ENCODE measurements around the gene GCC2. TPM values are rescaled to one million over a fixed set of nuclear protein-coding genes. Genes with fewer than 3 reads are reported as not detected.
A peak's percentile ranks its signal among the peaks of the same experiment; 100 is the strongest.
"Not testable (repeated sequence)": the region's sequence is repeated elsewhere in the genome, so short reads cannot be mapped to it uniquely, and the experiment has no call there.

Gene GCC2
- total RNA-seq, 1 donor from 2014 or later, result 53.9 TPM

- no peak for FAIRE-seq
- Histone ChIP-seq H3K27ac (ENCODE audit: low read depth, low read length) (peak overlapping the region; percentile 14), H3K4me1 (ENCODE audit: insufficient read depth, low read length) (peaks cover 19% of the 10 kb centered on the region), H3K4me3 (ENCODE audit: insufficient read depth, low read depth, low read length) (no peak overlapping the region), H3K9ac (ENCODE audit: low read length) (no peak overlapping the region), H2AFZ (ENCODE audit: low read depth, low read length) (no peak overlapping the region), H3K36me3 (ENCODE audit: insufficient read depth, low read length) (no peaks in the 10 kb centered on the region), H3K4me2 (ENCODE audit: low read length) (peak overlapping the region; percentile 27), H3K9me3 (ENCODE audit: insufficient read depth, low read depth, low read length) (no peaks in the 10 kb centered on the region), H3K27me3 (ENCODE audit: insufficient read depth, low read length) (no peaks in the 10 kb centered on the region), H3K79me2 (ENCODE audit: insufficient read depth, low read length) (peaks cover 90% of the 10 kb centered on the region), H4K20me1 (ENCODE audit: insufficient read depth, low read length) (peaks cover 67% of the 10 kb centered on the region)
- no peaks in the 10 kb centered on the region for H3K27me3 Mint-ChIP-seq (ENCODE audit: low read depth, unreplicated experiment)
- H3K9me3 Mint-ChIP-seq (ENCODE audit: unreplicated experiment), result no peaks in the 10 kb centered on the region
- H3K4me1 Mint-ChIP-seq (ENCODE audit: low read depth, unreplicated experiment), result peaks cover 46% of the 10 kb centered on the region
- H3K4me3 Mint-ChIP-seq (ENCODE audit: unreplicated experiment), result no peak overlapping the region
- peaks cover 12% of the 10 kb centered on the region for H3K36me3 Mint-ChIP-seq (ENCODE audit: low read depth, unreplicated experiment)
- TF ChIP-seq, protein P1, sequence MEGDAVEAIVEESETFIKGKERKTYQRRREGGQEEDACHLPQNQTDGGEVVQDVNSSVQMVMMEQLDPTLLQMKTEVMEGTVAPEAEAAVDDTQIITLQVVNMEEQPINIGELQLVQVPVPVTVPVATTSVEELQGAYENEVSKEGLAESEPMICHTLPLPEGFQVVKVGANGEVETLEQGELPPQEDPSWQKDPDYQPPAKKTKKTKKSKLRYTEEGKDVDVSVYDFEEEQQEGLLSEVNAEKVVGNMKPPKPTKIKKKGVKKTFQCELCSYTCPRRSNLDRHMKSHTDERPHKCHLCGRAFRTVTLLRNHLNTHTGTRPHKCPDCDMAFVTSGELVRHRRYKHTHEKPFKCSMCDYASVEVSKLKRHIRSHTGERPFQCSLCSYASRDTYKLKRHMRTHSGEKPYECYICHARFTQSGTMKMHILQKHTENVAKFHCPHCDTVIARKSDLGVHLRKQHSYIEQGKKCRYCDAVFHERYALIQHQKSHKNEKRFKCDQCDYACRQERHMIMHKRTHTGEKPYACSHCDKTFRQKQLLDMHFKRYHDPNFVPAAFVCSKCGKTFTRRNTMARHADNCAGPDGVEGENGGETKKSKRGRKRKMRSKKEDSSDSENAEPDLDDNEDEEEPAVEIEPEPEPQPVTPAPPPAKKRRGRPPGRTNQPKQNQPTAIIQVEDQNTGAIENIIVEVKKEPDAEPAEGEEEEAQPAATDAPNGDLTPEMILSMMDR (IDR thresholded peaks at IDR 0.05; ENCODE audit: insufficient read depth, low read depth, low read length), result no peak
- TF ChIP-seq EZH2 (IDR thresholded peaks at IDR 0.05; ENCODE audit: insufficient read depth, low read length), result no peak
- peak overlapping the region; percentile 11 for H3K27ac Mint-ChIP-seq (ENCODE audit: unreplicated experiment)
- no peak for DNase-seq (ENCODE audit: low read depth)
Observed at GRCh38 chr2:108553209-108553919, 104.4 kb downstream of the GCC2 start.

DNA sequence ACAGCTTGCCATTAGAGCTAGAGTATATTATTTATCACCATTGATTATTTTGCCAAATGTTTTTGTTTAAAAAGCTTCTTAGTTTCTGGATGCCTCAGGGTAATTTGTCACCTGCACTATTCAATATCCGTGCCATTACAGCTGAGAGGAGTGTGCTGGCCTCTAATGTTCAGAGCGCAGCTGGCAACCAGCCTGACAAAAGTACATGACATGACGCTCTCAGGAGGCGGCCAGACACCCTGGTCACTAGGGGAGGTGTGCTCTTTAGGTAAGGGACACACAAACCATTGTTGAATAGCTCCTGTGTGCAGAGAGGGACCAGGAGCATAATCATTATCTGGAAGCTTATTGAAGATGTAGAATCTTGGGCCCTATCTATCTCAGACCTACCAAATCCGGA is 105.5 kb downstream of the GCC2 start:
- Histone ChIP-seq H4K20me1 (ENCODE audit: insufficient read depth, low read length) (peaks cover 68% of the 10 kb centered on the region), H3K79me2 (ENCODE audit: insufficient read depth, low read length) (peaks cover 90% of the 10 kb centered on the region), H3K9me3 (ENCODE audit: insufficient read depth, low read depth, low read length) (no peaks in the 10 kb centered on the region), H3K4me3 (ENCODE audit: insufficient read depth, low read depth, low read length) (no peak overlapping the region), H3K4me2 (ENCODE audit: low read length) (no peak overlapping the region), H3K27me3 (ENCODE audit: insufficient read depth, low read length) (no peaks in the 10 kb centered on the region), H3K9ac (ENCODE audit: low read length) (no peak overlapping the region), H3K4me1 (ENCODE audit: insufficient read depth, low read length) (peaks cover 7% of the 10 kb centered on the region), H3K36me3 (ENCODE audit: insufficient read depth, low read length) (no peaks in the 10 kb centered on the region), H2AFZ (ENCODE audit: low read depth, low read length) (no peak overlapping the region), H3K27ac (ENCODE audit: low read depth, low read length) (no peak overlapping the region)
- DNase-seq (ENCODE audit: low read depth) (no peak), FAIRE-seq (no peak)
- Mint-ChIP-seq H3K27ac (ENCODE audit: unreplicated experiment) (peak overlapping the region; percentile 5), H3K27me3 (ENCODE audit: low read depth, unreplicated experiment) (no peaks in the 10 kb centered on the region), H3K36me3 (ENCODE audit: low read depth, unreplicated experiment) (peaks cover 12% of the 10 kb centered on the region), H3K4me1 (ENCODE audit: low read depth, unreplicated experiment) (peaks cover 39% of the 10 kb centered on the region), H3K9me3 (ENCODE audit: unreplicated experiment) (no peaks in the 10 kb centered on the region), H3K4me3 (ENCODE audit: unreplicated experiment) (no peak overlapping the region)
- TF ChIP-seq, protein P1 (IDR thresholded peaks at IDR 0.05; ENCODE audit: insufficient read depth, low read depth, low read length), result no peak
- no peak for TF ChIP-seq EZH2 (IDR thresholded peaks at IDR 0.05; ENCODE audit: insufficient read depth, low read length)

GRCh38 chr2:108555572-108555971 is 106.6 kb downstream of the GCC2 start:
- Histone ChIP-seq H3K4me3 (ENCODE audit: insufficient read depth, low read depth, low read length) (no peak overlapping the region), H3K36me3 (ENCODE audit: insufficient read depth, low read length) (no peaks in the 10 kb centered on the region), H3K4me2 (ENCODE audit: low read length) (no peak overlapping the region), H3K9me3 (ENCODE audit: insufficient read depth, low read depth, low read length) (no peaks in the 10 kb centered on the region), H3K27ac (ENCODE audit: low read depth, low read length) (no peak overlapping the region), H3K27me3 (ENCODE audit: insufficient read depth, low read length) (no peaks in the 10 kb centered on the region), H3K79me2 (ENCODE audit: insufficient read depth, low read length) (peaks cover 92% of the 10 kb centered on the region), H2AFZ (ENCODE audit: low read depth, low read length) (no peak overlapping the region), H4K20me1 (ENCODE audit: insufficient read depth, low read length) (peaks cover 78% of the 10 kb centered on the region), H3K9ac (ENCODE audit: low read length) (no peak overlapping the region), H3K4me1 (ENCODE audit: insufficient read depth, low read length) (peaks cover 6% of the 10 kb centered on the region)
- no peaks in the 10 kb centered on the region for H3K27me3 Mint-ChIP-seq (ENCODE audit: low read depth, unreplicated experiment)
- H3K4me1 Mint-ChIP-seq (ENCODE audit: low read depth, unreplicated experiment), result peaks cover 45% of the 10 kb centered on the region
- peak overlapping the region; percentile 34 for H3K27ac Mint-ChIP-seq (ENCODE audit: unreplicated experiment)
- no peak for DNase-seq (ENCODE audit: low read depth)
- TF ChIP-seq, protein P1 (IDR thresholded peaks at IDR 0.05; ENCODE audit: insufficient read depth, low read depth, low read length), result no peak
- TF ChIP-seq EZH2 (IDR thresholded peaks at IDR 0.05; ENCODE audit: insufficient read depth, low read length), result no peak
- H3K4me3 Mint-ChIP-seq (ENCODE audit: unreplicated experiment), result peak overlapping the region; percentile 40
- H3K9me3 Mint-ChIP-seq (ENCODE audit: unreplicated experiment), result peaks cover 1% of the 10 kb centered on the region
- H3K36me3 Mint-ChIP-seq (ENCODE audit: low read depth, unreplicated experiment), result peaks cover 13% of the 10 kb centered on the region
- no peak for FAIRE-seq

GRCh38 chr2:108556581-108556980 is 107.6 kb downstream of the GCC2 start:
- not testable (repeated sequence) for H3K4me1 ChIP-seq (ENCODE audit: insufficient read depth, low read length); H3K4me2 ChIP-seq (ENCODE audit: low read length); H3K4me3 Mint-ChIP-seq (ENCODE audit: unreplicated experiment); DNase-seq (ENCODE audit: low read depth); H3K27me3 Mint-ChIP-seq (ENCODE audit: low read depth, unreplicated experiment); FAIRE-seq; H3K27ac ChIP-seq (ENCODE audit: low read depth, low read length); H3K9me3 Mint-ChIP-seq (ENCODE audit: unreplicated experiment); H3K9ac ChIP-seq (ENCODE audit: low read length); H3K9me3 ChIP-seq (ENCODE audit: insufficient read depth, low read depth, low read length); H3K36me3 ChIP-seq (ENCODE audit: insufficient read depth, low read length); H3K27me3 ChIP-seq (ENCODE audit: insufficient read depth, low read length); H2AFZ ChIP-seq (ENCODE audit: low read depth, low read length); H3K4me3 ChIP-seq (ENCODE audit: insufficient read depth, low read depth, low read length)
- peaks cover 85% of the 10 kb centered on the region for H4K20me1 ChIP-seq (ENCODE audit: insufficient read depth, low read length)
- peaks cover 51% of the 10 kb centered on the region for H3K4me1 Mint-ChIP-seq (ENCODE audit: low read depth, unreplicated experiment)
- H3K27ac Mint-ChIP-seq (ENCODE audit: unreplicated experiment), result peak overlapping the region; percentile 80
- H3K79me2 ChIP-seq (ENCODE audit: insufficient read depth, low read length), result peaks cover 95% of the 10 kb centered on the region
- H3K36me3 Mint-ChIP-seq (ENCODE audit: low read depth, unreplicated experiment), result peaks cover 14% of the 10 kb centered on the region
